Loucy (cell line): ENCODE results near the gene CAMKMT.

ENCODE experiments used
- H2AFZ ChIP-seq: fragments of 200-600 bp; sonication (generic); 2 replicates; pipeline ENCODE4 v1.6.0; 2016; ENCODE audit warnings: antibody characterized with exemption, mild to moderate bottlenecking, low read length, moderate library complexity
- H3F3A ChIP-seq: fragments of 200-600 bp; 2 replicates; pipeline ENCODE4 v1.6.0; 2016; ENCODE audit warnings: antibody characterized with exemption, low read depth, mild to moderate bottlenecking
- H3K27me3 ChIP-seq: fragments of 200-600 bp; sonication (generic); 2 replicates; pipeline ENCODE4 v1.6.1; 2014; ENCODE audit warnings: low read length, mild to moderate bottlenecking; ENCODE audit not compliant: insufficient read depth, poor library complexity, severe bottlenecking
- H3K36me3 ChIP-seq: fragments of 200-600 bp; sonication (generic); 2 replicates; pipeline ENCODE4 v1.6.1; 2016; ENCODE audit warnings: low read length; ENCODE audit not compliant: insufficient read depth
- H3K4me1 ChIP-seq: fragments of 200-600 bp; sonication (generic); 2 replicates; pipeline ENCODE4 v1.5.1; 2014; ENCODE audit warnings: low read length, mild to moderate bottlenecking; ENCODE audit not compliant: insufficient read depth, poor library complexity, severe bottlenecking
- H3K4me2 ChIP-seq: fragments of 200-600 bp; sonication (generic); 2 replicates; pipeline ENCODE4 v1.6.0; 2014; ENCODE audit warnings: antibody characterized with exemption, low read length, low read depth, mild to moderate bottlenecking; ENCODE audit not compliant: poor library complexity, severe bottlenecking
- H3K4me3 ChIP-seq: fragments of 200-600 bp; sonication (generic); 2 replicates; pipeline ENCODE4 v1.5.1; 2014; ENCODE audit warnings: low read length, mild to moderate bottlenecking, mixed read lengths; ENCODE audit not compliant: poor library complexity, severe bottlenecking
- H3K79me2 ChIP-seq: fragments of 200-600 bp; sonication (generic); 2 replicates; pipeline ENCODE4 v1.6.1; 2014; ENCODE audit warnings: low read length; ENCODE audit not compliant: insufficient read depth
- H3K9ac ChIP-seq: fragments of 200-600 bp; sonication (generic); 2 replicates; pipeline ENCODE4 v1.6.0; 2014; ENCODE audit warnings: mild to moderate bottlenecking, low read depth, low read length, moderate library complexity; ENCODE audit not compliant: poor library complexity, severe bottlenecking
- H3K9me2 ChIP-seq: fragments of 200-600 bp; sonication (generic); replicated peaks from 2 replicates; pipeline ENCODE4 v1.6.1; 2016; ENCODE audit warnings: low read depth, low read length, mixed read lengths
- H3K9me3 ChIP-seq: fragments of 200-600 bp; sonication (generic); 2 replicates; pipeline ENCODE4 v1.6.1; 2014; ENCODE audit warnings: mild to moderate bottlenecking, antibody characterized with exemption, low read length, low read depth; ENCODE audit not compliant: insufficient read depth
- H4K20me1 ChIP-seq: fragments of 200-600 bp; sonication (generic); 2 replicates; pipeline ENCODE4 v1.6.0; 2014; ENCODE audit warnings: antibody characterized with exemption, low read length, mild to moderate bottlenecking; ENCODE audit not compliant: insufficient read depth, poor library complexity, severe bottlenecking
- EZH2phosphoT487 ChIP-seq: fragments of 200-600 bp; IDR thresholded peaks from 2 replicates; pipeline ENCODE4 v1.6.1; 2018; ENCODE audit warnings: antibody characterized with exemption, mild to moderate bottlenecking, moderate library complexity, borderline replicate concordance
- TF ChIP-seq, protein P1 (sequence below): fragments of 200-600 bp; sonication (generic); conservative IDR thresholded peaks from 2 replicates; pipeline ENCODE4 v1.5.1; 2014; ENCODE audit warnings: mild to moderate bottlenecking, antibody characterized with exemption, low read length

CAMKMT gene

DNA sequence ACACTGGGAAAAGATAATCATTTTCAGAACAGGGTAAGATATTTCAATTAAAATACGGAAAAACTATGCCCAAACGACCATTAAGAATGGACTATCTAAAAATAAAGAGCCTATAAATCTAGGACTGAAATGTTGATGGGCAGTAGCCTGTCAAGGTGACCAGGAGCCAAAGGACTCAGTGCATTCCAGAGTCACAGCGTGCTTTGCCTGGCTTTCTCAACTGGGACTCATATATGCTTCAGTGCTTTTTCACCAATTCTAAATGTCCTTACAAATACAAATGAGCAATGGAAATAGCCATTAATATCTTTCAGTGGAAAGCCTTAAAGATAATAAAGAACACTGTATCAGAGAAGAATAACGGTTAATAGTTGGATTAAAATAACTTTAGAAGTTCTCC lies 35.9 kb upstream of the CAMKMT start:
- Histone ChIP-seq H3K4me2 (no peak overlapping the region), H4K20me1 (no peaks in the 10 kb centered on the region), H3K4me1 (no peaks in the 10 kb centered on the region), H3K9me2 (no peaks in the 10 kb centered on the region), H2AFZ (no peak overlapping the region), H3F3A (no peaks in the 10 kb centered on the region), H3K79me2 (no peaks in the 10 kb centered on the region), H3K36me3 (peaks cover 43% of the 10 kb centered on the region), H3K9ac (no peak overlapping the region), H3K9me3 (no peaks in the 10 kb centered on the region), H3K4me3 (no peak overlapping the region), H3K27me3 (no peaks in the 10 kb centered on the region)
- TF ChIP-seq, protein P1, sequence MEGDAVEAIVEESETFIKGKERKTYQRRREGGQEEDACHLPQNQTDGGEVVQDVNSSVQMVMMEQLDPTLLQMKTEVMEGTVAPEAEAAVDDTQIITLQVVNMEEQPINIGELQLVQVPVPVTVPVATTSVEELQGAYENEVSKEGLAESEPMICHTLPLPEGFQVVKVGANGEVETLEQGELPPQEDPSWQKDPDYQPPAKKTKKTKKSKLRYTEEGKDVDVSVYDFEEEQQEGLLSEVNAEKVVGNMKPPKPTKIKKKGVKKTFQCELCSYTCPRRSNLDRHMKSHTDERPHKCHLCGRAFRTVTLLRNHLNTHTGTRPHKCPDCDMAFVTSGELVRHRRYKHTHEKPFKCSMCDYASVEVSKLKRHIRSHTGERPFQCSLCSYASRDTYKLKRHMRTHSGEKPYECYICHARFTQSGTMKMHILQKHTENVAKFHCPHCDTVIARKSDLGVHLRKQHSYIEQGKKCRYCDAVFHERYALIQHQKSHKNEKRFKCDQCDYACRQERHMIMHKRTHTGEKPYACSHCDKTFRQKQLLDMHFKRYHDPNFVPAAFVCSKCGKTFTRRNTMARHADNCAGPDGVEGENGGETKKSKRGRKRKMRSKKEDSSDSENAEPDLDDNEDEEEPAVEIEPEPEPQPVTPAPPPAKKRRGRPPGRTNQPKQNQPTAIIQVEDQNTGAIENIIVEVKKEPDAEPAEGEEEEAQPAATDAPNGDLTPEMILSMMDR, result no peak
- no peak for TF ChIP-seq EZH2phosphoT487

DNA sequence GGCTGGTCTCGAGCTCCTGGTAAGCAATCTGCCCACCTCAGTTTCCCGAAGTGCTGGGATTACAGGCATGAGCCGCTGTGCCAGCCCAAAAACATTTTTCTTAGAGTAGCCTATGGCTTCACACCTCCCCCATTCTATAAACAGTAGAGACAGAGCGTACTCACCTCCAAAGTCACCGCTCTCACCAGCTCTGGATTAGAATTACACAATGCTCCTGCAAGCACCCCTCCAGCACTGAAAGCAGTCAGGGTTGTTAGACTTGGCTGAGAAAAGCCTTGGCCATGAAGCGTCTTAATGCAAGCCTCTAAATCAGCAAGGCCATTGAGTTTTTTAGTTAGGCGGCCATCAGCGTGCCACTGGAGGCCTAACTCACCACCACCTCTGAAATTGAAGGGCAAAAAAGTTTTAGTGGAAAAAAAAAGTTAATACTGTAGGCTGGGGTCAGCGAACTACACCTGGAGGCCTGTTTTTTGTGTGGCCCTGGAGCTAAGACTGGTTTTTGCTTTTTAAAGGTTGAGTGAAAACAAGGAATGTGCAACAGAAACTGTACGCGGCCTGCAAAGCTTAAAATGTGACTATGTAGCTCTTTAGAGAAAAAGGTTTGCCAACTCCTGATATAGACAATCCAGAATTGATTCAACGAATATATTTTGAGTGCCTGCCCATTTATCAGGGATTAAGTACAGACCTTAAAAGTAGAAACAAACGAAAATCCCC lies 35.0 kb upstream of the CAMKMT start:
- no peaks in the 10 kb centered on the region for H3K9me3 ChIP-seq
- no peak overlapping the region for H3K4me2 ChIP-seq
- peaks cover 38% of the 10 kb centered on the region for H3K36me3 ChIP-seq
- no peaks in the 10 kb centered on the region for H3K79me2 ChIP-seq
- no peak for TF ChIP-seq EZH2phosphoT487
- TF ChIP-seq, protein P1, result no peak
- H2AFZ ChIP-seq, result no peak overlapping the region
- no peaks in the 10 kb centered on the region for H3K9me2 ChIP-seq
- H4K20me1 ChIP-seq, result no peaks in the 10 kb centered on the region
- H3K4me1 ChIP-seq, result no peaks in the 10 kb centered on the region
- no peak overlapping the region for H3K4me3 ChIP-seq
- H3K9ac ChIP-seq, result no peak overlapping the region
- H3K27me3 ChIP-seq, result no peaks in the 10 kb centered on the region
- no peaks in the 10 kb centered on the region for H3F3A ChIP-seq

GRCh38 chr2:44328750-44329149 lies 33.0 kb upstream of the CAMKMT start:
- H3K27me3 ChIP-seq, result no peaks in the 10 kb centered on the region
- no peaks in the 10 kb centered on the region for H3K9me3 ChIP-seq
- TF ChIP-seq, protein P1, result no peak
- TF ChIP-seq EZH2phosphoT487, result no peak
- no peak overlapping the region for H2AFZ ChIP-seq
- H3K9me2 ChIP-seq, result no peaks in the 10 kb centered on the region
- H3K4me3 ChIP-seq, result no peak overlapping the region
- peaks cover 25% of the 10 kb centered on the region; the same call in 1 of the 2 replicates for H3K36me3 ChIP-seq
- no peaks in the 10 kb centered on the region for H3F3A ChIP-seq
- H3K9ac ChIP-seq, result no peak overlapping the region
- no peak overlapping the region for H3K4me2 ChIP-seq
- no peaks in the 10 kb centered on the region for H4K20me1 ChIP-seq
- H3K4me1 ChIP-seq, result no peaks in the 10 kb centered on the region
- no peaks in the 10 kb centered on the region for H3K79me2 ChIP-seq
